ENCODE results near the gene FMNL2. TPM values are rescaled to one million over a fixed set of nuclear protein-coding genes. Genes with fewer than 3 reads are reported as not detected.
A peak's percentile ranks its signal among the peaks of the same experiment; 100 is the strongest.

The FMNL2 gene
- total RNA-seq, 1 experiment from 2014 or later = 43.1 TPM

DNA sequence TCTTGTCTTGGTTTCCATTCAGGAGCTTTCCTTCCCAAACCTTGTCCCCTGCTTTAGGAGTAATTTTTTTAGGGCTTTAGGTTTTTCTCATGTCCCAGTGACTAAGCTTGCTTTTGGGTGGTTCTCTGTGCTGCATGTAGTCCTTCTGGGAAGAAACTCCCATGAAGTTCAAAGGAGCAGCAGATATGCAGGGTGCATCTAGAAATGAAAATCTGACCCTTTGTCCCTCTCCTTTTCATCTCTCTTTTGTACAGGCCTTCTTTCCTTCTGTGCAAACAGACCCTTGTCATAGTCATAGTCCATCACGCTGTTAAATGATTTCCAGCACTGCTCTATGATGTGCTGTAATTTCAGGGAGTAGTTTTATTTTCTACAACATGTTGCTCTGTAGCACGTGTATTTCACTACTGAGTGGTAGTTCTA is 20.4 kb downstream of the FMNL2 start:
- TF ChIP-seq, protein P1, sequence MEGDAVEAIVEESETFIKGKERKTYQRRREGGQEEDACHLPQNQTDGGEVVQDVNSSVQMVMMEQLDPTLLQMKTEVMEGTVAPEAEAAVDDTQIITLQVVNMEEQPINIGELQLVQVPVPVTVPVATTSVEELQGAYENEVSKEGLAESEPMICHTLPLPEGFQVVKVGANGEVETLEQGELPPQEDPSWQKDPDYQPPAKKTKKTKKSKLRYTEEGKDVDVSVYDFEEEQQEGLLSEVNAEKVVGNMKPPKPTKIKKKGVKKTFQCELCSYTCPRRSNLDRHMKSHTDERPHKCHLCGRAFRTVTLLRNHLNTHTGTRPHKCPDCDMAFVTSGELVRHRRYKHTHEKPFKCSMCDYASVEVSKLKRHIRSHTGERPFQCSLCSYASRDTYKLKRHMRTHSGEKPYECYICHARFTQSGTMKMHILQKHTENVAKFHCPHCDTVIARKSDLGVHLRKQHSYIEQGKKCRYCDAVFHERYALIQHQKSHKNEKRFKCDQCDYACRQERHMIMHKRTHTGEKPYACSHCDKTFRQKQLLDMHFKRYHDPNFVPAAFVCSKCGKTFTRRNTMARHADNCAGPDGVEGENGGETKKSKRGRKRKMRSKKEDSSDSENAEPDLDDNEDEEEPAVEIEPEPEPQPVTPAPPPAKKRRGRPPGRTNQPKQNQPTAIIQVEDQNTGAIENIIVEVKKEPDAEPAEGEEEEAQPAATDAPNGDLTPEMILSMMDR (conservative IDR thresholded peaks at IDR 0.05; ENCODE audit: low read depth, low read length) = no peak
- TF ChIP-seq EZH2 (IDR thresholded peaks at IDR 0.05; ENCODE audit: borderline replicate concordance, low read depth, low read length, poor library complexity, severe bottlenecking) = no peak
- Histone ChIP-seq H3K36me3 (ENCODE audit: insufficient read depth, low read length, poor library complexity, severe bottlenecking) (no peaks in the 10 kb centered on the region), H3K4me3 (ENCODE audit: low read depth, low read length, poor library complexity, severe bottlenecking) (no peak overlapping the region), H3K9me3 (ENCODE audit: low read depth, low read length, poor library complexity, severe bottlenecking) (no peaks in the 10 kb centered on the region), H3K27ac (ENCODE audit: low read depth, low read length, poor library complexity, severe bottlenecking) (peak overlapping the region; percentile 34), H3K27me3 (replicated peaks; ENCODE audit: insufficient read depth, low read depth, low read length, poor library complexity) (no peaks in the 10 kb centered on the region), H3K4me1 (ENCODE audit: insufficient read depth, low read length, poor library complexity, severe bottlenecking) (peaks cover 18% of the 10 kb centered on the region)
- POLR2A ChIA-PET (ENCODE audit: low non-redundant PET) = no interaction called here
- intact Hi-C loops (cut with micrococcal nuclease; ENCODE audit: unreplicated experiment) = no loop called here
- no TSS peak for BruUV-seq (replicated peaks)
- no peak for DNase-seq (ENCODE audit: low spot score)
- CTCF ChIA-PET = no interaction called here

DNA sequence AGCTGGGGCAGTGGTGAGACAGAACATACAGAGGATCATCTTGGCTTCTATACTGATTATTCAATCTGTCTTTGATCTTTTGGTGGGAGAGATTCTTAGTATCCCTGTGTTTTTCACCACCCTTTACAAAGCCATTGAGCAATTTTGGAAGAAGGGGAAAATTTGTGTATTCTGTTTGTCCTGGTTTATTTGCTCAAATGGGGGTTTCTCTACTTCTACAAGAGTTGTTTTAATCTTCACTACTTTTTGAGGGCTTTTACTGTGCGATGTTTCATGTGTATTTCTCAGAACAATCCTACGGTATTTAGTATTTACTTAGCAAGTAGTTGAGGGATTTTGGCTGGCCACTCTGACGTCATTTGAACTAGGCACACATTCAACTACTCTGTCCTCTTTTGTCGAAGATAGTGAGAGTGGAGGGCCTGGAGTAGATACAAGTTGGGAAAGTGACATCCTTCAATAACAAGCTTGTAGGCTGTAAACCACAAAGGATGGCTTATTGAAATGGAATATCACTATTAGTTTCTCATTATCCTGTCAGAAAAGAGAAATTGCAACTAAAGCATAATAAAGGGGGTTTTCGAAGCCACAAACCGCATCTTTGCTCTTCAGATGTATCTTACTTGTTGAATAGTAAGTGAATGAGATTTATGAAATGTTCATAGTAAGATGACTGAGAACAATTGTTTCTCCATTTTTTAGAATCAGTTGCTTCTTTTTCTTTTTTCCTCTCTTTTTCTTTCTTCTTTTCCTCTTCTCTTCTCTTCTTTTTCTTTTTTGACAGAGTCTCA is 24.8 kb downstream of the FMNL2 start:
- peaks cover 8% of the 10 kb centered on the region for H3K4me1 ChIP-seq (ENCODE audit: insufficient read depth, low read length, poor library complexity, severe bottlenecking)
- intact Hi-C loops (cut with micrococcal nuclease; ENCODE audit: unreplicated experiment) = no loop called here
- no peak for DNase-seq (ENCODE audit: low spot score)
- no TSS peak for BruUV-seq (replicated peaks)
- no peaks in the 10 kb centered on the region for H3K9me3 ChIP-seq (ENCODE audit: low read depth, low read length, poor library complexity, severe bottlenecking)
- no peaks in the 10 kb centered on the region for H3K36me3 ChIP-seq (ENCODE audit: insufficient read depth, low read length, poor library complexity, severe bottlenecking)
- ChIA-PET CTCF (no interaction called here), POLR2A (ENCODE audit: low non-redundant PET) (no interaction called here)
- no peaks in the 10 kb centered on the region for H3K27me3 ChIP-seq (replicated peaks; ENCODE audit: insufficient read depth, low read depth, low read length, poor library complexity)
- H3K27ac ChIP-seq (ENCODE audit: low read depth, low read length, poor library complexity, severe bottlenecking) = no peak overlapping the region
- no peak for TF ChIP-seq EZH2 (IDR thresholded peaks at IDR 0.05; ENCODE audit: borderline replicate concordance, low read depth, low read length, poor library complexity, severe bottlenecking)
- TF ChIP-seq, protein P1 (conservative IDR thresholded peaks at IDR 0.05; ENCODE audit: low read depth, low read length) = no peak
- no peak overlapping the region for H3K4me3 ChIP-seq (ENCODE audit: low read depth, low read length, poor library complexity, severe bottlenecking)

DNA sequence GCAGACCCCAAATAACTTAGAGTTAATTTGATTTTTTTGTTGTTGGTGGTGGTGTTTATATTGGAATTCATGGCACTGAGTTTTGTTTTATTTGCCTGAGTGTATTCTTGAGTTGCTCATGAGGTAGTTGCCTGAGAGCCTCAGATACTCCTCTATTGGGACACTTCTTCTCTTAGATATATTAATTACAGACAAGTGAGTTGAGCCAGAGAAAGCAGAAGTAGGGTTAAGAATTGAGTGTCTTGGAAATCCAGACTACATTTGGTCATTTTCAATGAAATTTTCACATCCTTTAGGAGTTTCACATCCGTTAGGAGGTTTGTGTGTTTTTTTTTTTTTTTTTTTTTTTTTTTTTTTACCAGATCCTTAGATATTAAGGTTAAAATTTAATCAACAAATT is 29.0 kb downstream of the FMNL2 start:
- Histone ChIP-seq H3K36me3 (ENCODE audit: insufficient read depth, low read length, poor library complexity, severe bottlenecking) (no peaks in the 10 kb centered on the region), H3K9me3 (ENCODE audit: low read depth, low read length, poor library complexity, severe bottlenecking) (no peaks in the 10 kb centered on the region), H3K27me3 (replicated peaks; ENCODE audit: insufficient read depth, low read depth, low read length, poor library complexity) (no peaks in the 10 kb centered on the region), H3K4me3 (ENCODE audit: low read depth, low read length, poor library complexity, severe bottlenecking) (no peak overlapping the region), H3K27ac (ENCODE audit: low read depth, low read length, poor library complexity, severe bottlenecking) (no peak overlapping the region), H3K4me1 (ENCODE audit: insufficient read depth, low read length, poor library complexity, severe bottlenecking) (peaks cover 14% of the 10 kb centered on the region)
- no peak for DNase-seq (ENCODE audit: low spot score)
- ChIA-PET POLR2A (ENCODE audit: low non-redundant PET) (no interaction called here), CTCF (no interaction called here)
- intact Hi-C loops (cut with micrococcal nuclease; ENCODE audit: unreplicated experiment) = no loop called here
- no TSS peak for BruUV-seq (replicated peaks)
- TF ChIP-seq, protein P1 (conservative IDR thresholded peaks at IDR 0.05; ENCODE audit: low read depth, low read length) = no peak
- TF ChIP-seq EZH2 (IDR thresholded peaks at IDR 0.05; ENCODE audit: borderline replicate concordance, low read depth, low read length, poor library complexity, severe bottlenecking) = no peak

Measured in A673 (cell line).